H1 (cell line): ENCODE results near the gene SFMBT2. TPM values are rescaled to one million over a fixed set of nuclear protein-coding genes. Genes with fewer than 3 reads are reported as not detected.

ENCODE experiments used
- ASH2L ChIP-seq: fragments of 200-600, 300-600 bp; sonication (generic); IDR thresholded peaks from one replicate; pipeline ENCODE4 v1.7.1; 2017; ENCODE audit warnings: low read length
- BCL11A ChIP-seq, 2 experiments: IDR thresholded peaks; one replicate each; pipeline ENCODE4 v1.6.1; 2011; ENCODE audit warnings: low read depth in 2 of 2, low read length in 2 of 2, mild to moderate bottlenecking in 2 of 2
- BRCA1 ChIP-seq: IDR thresholded peaks from 2 replicates; pipeline ENCODE4 v1.6.1; 2012; ENCODE audit warnings: low read depth, low read length, improper control_type of control experiment
- CBX5 ChIP-seq: fragments of 300-800, 300-1000 bp; sonication (generic); IDR thresholded peaks from 2 replicates; pipeline ENCODE4 v1.7.1; 2016; ENCODE audit warnings: antibody characterized with exemption, low read length, low read depth
- CBX8 ChIP-seq: fragments of 300-800, 300-1000 bp; sonication (generic); IDR thresholded peaks from 2 replicates; pipeline ENCODE4 v1.7.1; 2016; ENCODE audit warnings: low read depth, low read length, borderline replicate concordance
- CEBPB ChIP-seq: IDR thresholded peaks from 2 replicates; pipeline ENCODE4 v1.6.1; 2012; ENCODE audit warnings: low read depth, low read length
- CREB1 ChIP-seq: IDR thresholded peaks from 2 replicates; pipeline ENCODE4 v1.6.1; 2012; ENCODE audit warnings: inconsistent platforms
- CTBP2 ChIP-seq: IDR thresholded peaks from 2 replicates; pipeline ENCODE4 v1.7.0; 2011; ENCODE audit warnings: borderline replicate concordance, mild to moderate bottlenecking, moderate library complexity, mixed read lengths, low read length; ENCODE audit not compliant: insufficient read depth, insufficient read length
- EGR1 ChIP-seq: IDR thresholded peaks from 2 replicates; pipeline ENCODE4 v1.6.1; 2011; ENCODE audit warnings: low read depth, low read length, borderline replicate concordance
- FOSL1 ChIP-seq: IDR thresholded peaks from 2 replicates; pipeline ENCODE4 v1.6.1; 2011; ENCODE audit warnings: mild to moderate bottlenecking, low read depth, low read length, moderate library complexity; ENCODE audit not compliant: insufficient read depth
- GTF2F1 ChIP-seq: IDR thresholded peaks from 2 replicates; pipeline ENCODE4 v1.6.1; 2012; ENCODE audit warnings: low read depth, low read length, improper control_type of control experiment, borderline replicate concordance
- HDAC6 ChIP-seq: IDR thresholded peaks from one replicate; pipeline ENCODE4 v1.7.1; 2012; ENCODE audit warnings: low read depth, mild to moderate bottlenecking, inconsistent platforms, low read length, moderate library complexity
- KDM4A ChIP-seq: IDR thresholded peaks from one replicate; pipeline ENCODE4 v1.7.1; 2012; ENCODE audit warnings: low read depth, mild to moderate bottlenecking, moderate library complexity, low read length, inconsistent platforms; ENCODE audit not compliant: severe bottlenecking
- NANOG ChIP-seq: IDR thresholded peaks from 2 replicates; pipeline ENCODE4 v1.6.1; 2011; ENCODE audit warnings: low read length, low read depth, mild to moderate bottlenecking, inconsistent platforms; ENCODE audit not compliant: insufficient read depth, poor library complexity, severe bottlenecking
- POLR2A ChIP-seq, 2 experiments: IDR thresholded peaks; 1 replicate in 1 of 2; 2 replicates in 1 of 2; pipeline ENCODE4 v1.6.1; 2011; ENCODE audit warnings: low read depth in 2 of 2, low read length in 2 of 2, mild to moderate bottlenecking in 2 of 2; ENCODE audit errors: control extremely low read depth in 1 of 2
- RBBP5 ChIP-seq: IDR thresholded peaks from 2 replicates; pipeline ENCODE4 v1.7.1; 2012; ENCODE audit warnings: low read depth, mild to moderate bottlenecking, inconsistent platforms, low read length, moderate library complexity, borderline replicate concordance
- RNF2 ChIP-seq: fragments of 200-900, 300-1000 bp; sonication (generic); IDR thresholded peaks from 2 replicates; pipeline ENCODE4 v1.7.1; 2016; ENCODE audit warnings: borderline replicate concordance, low read depth, mild to moderate bottlenecking, antibody characterized with exemption, low read length; ENCODE audit not compliant: poor library complexity, severe bottlenecking; ENCODE audit errors: missing control alignments
- RXRA ChIP-seq: IDR thresholded peaks from 2 replicates; pipeline ENCODE4 v1.6.1; 2011; ENCODE audit warnings: low read depth, mild to moderate bottlenecking, low read length, moderate library complexity; ENCODE audit not compliant: insufficient read depth
- SIN3A ChIP-seq, 2 experiments: IDR thresholded peaks in 1 of 2; conservative IDR thresholded peaks in 1 of 2; 2 replicates each; pipeline ENCODE4 v1.6.1; 2011 to 2012; ENCODE audit warnings: low read length in 2 of 2, improper control_type of control experiment in 1 of 2, low read depth in 1 of 2, mild to moderate bottlenecking in 1 of 2
- SP4 ChIP-seq: IDR thresholded peaks from 2 replicates; pipeline ENCODE4 v1.6.1; 2012; ENCODE audit warnings: low read length, inconsistent platforms
- TAF1 ChIP-seq: IDR thresholded peaks from 2 replicates; pipeline ENCODE4 v1.6.1; 2011; ENCODE audit warnings: mild to moderate bottlenecking, low read depth, low read length
- TCF12 ChIP-seq: IDR thresholded peaks from 2 replicates; pipeline ENCODE4 v1.6.1; 2011; ENCODE audit warnings: low read depth, mild to moderate bottlenecking, low read length
- TEAD4 ChIP-seq: IDR thresholded peaks from 2 replicates; pipeline ENCODE4 v1.6.1; 2012; ENCODE audit warnings: low read depth, low read length, inconsistent platforms, mixed read lengths
- USF2 ChIP-seq: IDR thresholded peaks from 2 replicates; pipeline ENCODE4 v1.6.1; 2011; ENCODE audit warnings: low read length, improper control_type of control experiment
- polyA plus RNA-seq, 7 experiments: library from polyadenylated mRNA; depleted of rRNA in 3 of 7; stranded (reverse) in 5 of 7; unstranded in 2 of 7; fragments of >200 nt in 5 of 7; fragments of 200-250 nt in 2 of 7; gene quantifications; 1 replicate in 5 of 7; 2 replicates in 1 of 7; 4 replicates in 1 of 7; pipeline versions ENCODE4 v1.2.1 to v1.2.3, GENCODE V29; 2011 to 2013; ENCODE audit warnings: missing spikeins in 2 of 7, mixed read lengths in 2 of 7
- total RNA-seq: library from RNA; stranded (reverse); fragmentation: NEBNext Ultra II Directional; extraction: Animal tissue kit (Norgen Biotek cat#: 25700); gene quantifications from 2 replicates; pipeline ENCODE4 v1.2.1, GENCODE V29; 2021

Gene SFMBT2
- total and polyA plus RNA-seq, 2 of the 8 experiments (the other 6 are each of a cell fraction or from before 2014, with no cell fraction given): 2.9 to 11.0 TPM

- TF ChIP-seq ASH2L: peak; percentile 72
- no peak for TF ChIP-seq BRCA1
- no peak for TF ChIP-seq RXRA
- no peak for TF ChIP-seq TCF12
- no peak for TF ChIP-seq TEAD4
- TF ChIP-seq SP4: no peak
- no peak for TF ChIP-seq BCL11A (IDR thresholded peaks at IDR 0.05; ENCODE audit: low read depth in 2 of 2, low read length in 2 of 2)
- TF ChIP-seq USF2: peak; percentile 82
- TF ChIP-seq GTF2F1: no peak
- no peak for TF ChIP-seq CBX8
- peak; percentile 50; the same call in 1 of the 2 replicates for TF ChIP-seq RBBP5
- no peak for TF ChIP-seq CEBPB
- TF ChIP-seq KDM4A: peak; percentile 54
- no peak for TF ChIP-seq TAF1
- peak; percentile 18 for TF ChIP-seq RNF2
- TF ChIP-seq SIN3A (conservative IDR thresholded peaks at IDR 0.05 in 1 of 2, IDR thresholded peaks at IDR 0.05 in 1 of 2; ENCODE audit: low read depth in 1 of 2, low read length in 2 of 2): 0 out of 4 replicates have a peak, but pooled peaks have one; percentile 29 to 61
- no peak for TF ChIP-seq POLR2A (IDR thresholded peaks at IDR 0.05; ENCODE audit: control extremely low read depth in 1 of 2, low read depth in 2 of 2, low read length in 2 of 2)
- TF ChIP-seq HDAC6: no peak
- peak; percentile 46; the same call in 1 of the 2 replicates for TF ChIP-seq CREB1
- TF ChIP-seq NANOG: no peak
- no peak for TF ChIP-seq FOSL1
- TF ChIP-seq CBX5: no peak
- TF ChIP-seq EGR1: no peak
- TF ChIP-seq CTBP2: no peak
Measured at GRCh38 chr10:7412237-7412927, 1.5 kb upstream of the SFMBT2 start (continued).
